HEK293T (cell line): ENCODE measurements around the gene COMMD9.
"Not testable (repeated sequence)": the region's sequence is repeated elsewhere in the genome, so short reads cannot be mapped to it uniquely, and the experiment has no call there.

Experiments used
- CTCF ChIA-PET: fragments of 350-600 bp; formaldehyde crosslinking; extraction: SDS; loops from one replicate; lab custom pipeline; 2021; ENCODE audit warnings: antibody characterized with exemption, inconsistent platforms; lab: Yijun Ruan, JAX
- POLR2A ChIA-PET: fragments of 350-600 bp; formaldehyde crosslinking; extraction: SDS; loops from one replicate; lab custom pipeline; 2020; ENCODE audit warnings: antibody characterized with exemption, inconsistent platforms; lab: Yijun Ruan, JAX
- DNase-seq: peaks from one replicate; pipeline ENCODE4 v3.0.0; 2012; ENCODE audit warnings: mixed read lengths; ENCODE audit errors: extremely low spot score
- ARNT ChIP-seq: fragments of 450-650 bp; IDR thresholded peaks from 2 replicates; pipeline ENCODE4 v1.6.1; 2017; ENCODE audit warnings: mild to moderate bottlenecking
- BHLHE40 ChIP-seq: fragments of 450-650 bp; IDR thresholded peaks from 2 replicates; pipeline ENCODE4 v1.6.1; 2016; ENCODE audit warnings: mild to moderate bottlenecking, moderate library complexity, borderline replicate concordance
- CTBP1 ChIP-seq: fragments of 450-650 bp; IDR thresholded peaks from 2 replicates; pipeline ENCODE4 v1.6.1; 2016; ENCODE audit warnings: borderline replicate concordance
- ELF4 ChIP-seq: fragments of 450-650 bp; IDR thresholded peaks from 2 replicates; pipeline ENCODE4 v1.6.1; 2017; ENCODE audit warnings: antibody characterized with exemption
- FOXK2 ChIP-seq: fragments of 450-650 bp; IDR thresholded peaks from 2 replicates; pipeline ENCODE4 v1.6.1; 2016; ENCODE audit warnings: mild to moderate bottlenecking
- FOXM1 ChIP-seq: fragments of 450-650 bp; IDR thresholded peaks from 2 replicates; pipeline ENCODE4 v1.6.1; 2017; ENCODE audit warnings: mild to moderate bottlenecking, borderline replicate concordance
- HDGF ChIP-seq: fragments of 450-650 bp; IDR thresholded peaks from 2 replicates; pipeline ENCODE4 v1.6.1; 2017; ENCODE audit warnings: antibody characterized with exemption, borderline replicate concordance
- L3MBTL2 ChIP-seq: fragments of 450-650 bp; conservative IDR thresholded peaks from 2 replicates; pipeline ENCODE4 v1.6.1; 2016; ENCODE audit warnings: mild to moderate bottlenecking
- LEF1 ChIP-seq: fragments of 450-650 bp; IDR thresholded peaks from 2 replicates; pipeline ENCODE4 v1.6.1; 2017; ENCODE audit warnings: mild to moderate bottlenecking, borderline replicate concordance
- NFRKB ChIP-seq: fragments of 450-650 bp; IDR thresholded peaks from 2 replicates; pipeline ENCODE4 v1.6.1; 2016; ENCODE audit warnings: mild to moderate bottlenecking, moderate library complexity
- PKNOX1 ChIP-seq: fragments of 450-650 bp; IDR thresholded peaks from 2 replicates; pipeline ENCODE4 v1.6.1; 2016
- SP1 ChIP-seq: fragments of 450-650 bp; IDR thresholded peaks from 2 replicates; pipeline ENCODE4 v1.6.1; 2017
- SUZ12 ChIP-seq: fragments of 450-650 bp; IDR thresholded peaks from 2 replicates; pipeline ENCODE4 v1.6.1; 2016; ENCODE audit warnings: mild to moderate bottlenecking
- TARDBP ChIP-seq: fragments of 450-650 bp; IDR thresholded peaks from 2 replicates; pipeline ENCODE4 v1.6.1; 2016
- ZNF384 ChIP-seq: fragments of 450-650 bp; IDR thresholded peaks from 2 replicates; pipeline ENCODE4 v1.6.1; 2016

The COMMD9 gene

GRCh38 chr11:36326524-36327419 is 37.5 kb upstream of the COMMD9 start:
- TF ChIP-seq FOXK2: no peak
- TF ChIP-seq CTBP1: no peak
- TF ChIP-seq NFRKB: no peak
- TF ChIP-seq ARNT: no peak
- TF ChIP-seq PKNOX1: no peak
- TF ChIP-seq ZNF384: no peak
- TF ChIP-seq BHLHE40: no peak
- no peak for TF ChIP-seq SP1
- no peak for TF ChIP-seq LEF1
- TF ChIP-seq ELF4: no peak
- no peak for TF ChIP-seq FOXM1
- TF ChIP-seq TARDBP: no peak
- no peak for TF ChIP-seq SUZ12
- no peak for TF ChIP-seq L3MBTL2
- POLR2A ChIA-PET: no interaction called here
- CTCF ChIA-PET: no interaction called here
- no peak for DNase-seq

- POLR2A ChIA-PET, DNase-seq, CTCF ChIA-PET: not testable (repeated sequence)
Measured at GRCh38 chr11:36325403-36325802, 36.2 kb upstream of the COMMD9 start.

GRCh38 chr11:36324956-36325355 is 35.7 kb upstream of the COMMD9 start:
- CTCF ChIA-PET, DNase-seq, POLR2A ChIA-PET: not testable (repeated sequence)

GRCh38 chr11:36317992-36318391 is 28.8 kb upstream of the COMMD9 start:
- POLR2A ChIA-PET: no interaction called here

GRCh38 chr11:36316049-36316448 is 26.8 kb upstream of the COMMD9 start:
- ChIA-PET POLR2A (no interaction called here), CTCF (no interaction called here)
- DNase-seq: no peak
- TF ChIP-seq BHLHE40: no peak
- no peak for TF ChIP-seq FOXM1
- no peak for TF ChIP-seq ELF4
- no peak for TF ChIP-seq ZNF384
- no peak for TF ChIP-seq LEF1
- no peak for TF ChIP-seq L3MBTL2
- TF ChIP-seq NFRKB: no peak

More at GRCh38 chr11:36317992-36318391, 28.8 kb upstream of the COMMD9 start:
- CTCF ChIA-PET: no interaction called here
- TF ChIP-seq NFRKB: no peak
- TF ChIP-seq FOXK2: no peak
- TF ChIP-seq SP1: no peak
- no peak for DNase-seq

GRCh38 chr11:36314434-36314767 is 25.2 kb upstream of the COMMD9 start:
- CTCF ChIA-PET: no interaction called here
- TF ChIP-seq L3MBTL2 (no peak), PKNOX1 (no peak), CTBP1 (no peak), ZNF384 (no peak)
- no peak for DNase-seq
- POLR2A ChIA-PET: no interaction called here

GRCh38 chr11:36313750-36314433 is 24.7 kb upstream of the COMMD9 start:
- ChIA-PET POLR2A (no interaction called here), CTCF (no interaction called here)
- DNase-seq: no peak
- TF ChIP-seq FOXK2: no peak
- no peak for TF ChIP-seq ELF4
- no peak for TF ChIP-seq PKNOX1
- TF ChIP-seq SUZ12: no peak
- TF ChIP-seq TARDBP: no peak
- no peak for TF ChIP-seq NFRKB
- TF ChIP-seq BHLHE40: no peak
- no peak for TF ChIP-seq CTBP1
- no peak for TF ChIP-seq ZNF384
- no peak for TF ChIP-seq LEF1
- TF ChIP-seq HDGF: no peak
- TF ChIP-seq FOXM1: no peak
- no peak for TF ChIP-seq L3MBTL2
